HG03571 (cell line): ENCODE measurements around the gene CAMSAP1.

Source experiments
- ATAC-seq: cut with Tn5 transposase; IDR thresholded peaks from one replicate; pipeline ENCODE4 v1.9.1; 2021; ENCODE audit not compliant: unreplicated experiment

CAMSAP1 gene

DNA sequence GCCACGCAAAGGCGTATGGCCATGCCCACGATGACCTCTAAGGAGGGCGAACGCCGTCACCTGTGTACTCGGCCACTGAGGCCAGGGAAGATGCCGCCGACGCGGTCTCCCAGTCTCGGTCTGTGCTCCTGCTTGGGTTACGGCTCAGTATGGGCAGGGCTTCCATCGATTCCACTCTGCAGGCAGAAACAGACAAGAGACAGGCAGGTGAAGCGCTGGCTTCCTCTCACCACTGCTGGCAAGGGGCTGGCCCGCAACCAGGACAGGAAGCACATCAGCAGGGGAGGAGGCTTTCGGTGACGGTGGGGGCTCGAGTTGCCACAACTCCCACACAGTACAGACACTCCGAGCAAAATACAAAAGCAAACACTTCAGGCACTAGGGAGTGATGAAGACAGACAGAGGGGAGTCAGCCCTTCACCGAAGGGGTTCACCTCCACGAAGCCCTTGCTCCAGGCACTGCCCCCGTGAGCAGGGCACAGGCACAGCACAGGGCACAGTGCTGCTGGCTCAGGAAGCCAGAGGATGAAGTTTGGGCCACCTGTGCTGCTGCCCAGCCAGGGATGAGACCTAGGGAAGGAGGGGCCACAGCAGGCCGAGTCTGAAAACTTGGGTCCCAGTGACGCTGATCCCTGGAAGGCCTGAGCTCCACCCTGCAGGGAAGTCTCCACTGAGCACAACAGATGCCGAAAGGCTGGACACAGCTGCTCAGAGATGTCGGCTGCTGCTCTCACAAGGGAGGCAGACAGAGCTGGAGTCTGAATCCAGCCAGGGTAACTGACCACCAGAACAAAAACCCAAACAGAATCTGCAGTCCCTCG lies 91.3 kb downstream of the CAMSAP1 start:
- no peak for ATAC-seq

DNA sequence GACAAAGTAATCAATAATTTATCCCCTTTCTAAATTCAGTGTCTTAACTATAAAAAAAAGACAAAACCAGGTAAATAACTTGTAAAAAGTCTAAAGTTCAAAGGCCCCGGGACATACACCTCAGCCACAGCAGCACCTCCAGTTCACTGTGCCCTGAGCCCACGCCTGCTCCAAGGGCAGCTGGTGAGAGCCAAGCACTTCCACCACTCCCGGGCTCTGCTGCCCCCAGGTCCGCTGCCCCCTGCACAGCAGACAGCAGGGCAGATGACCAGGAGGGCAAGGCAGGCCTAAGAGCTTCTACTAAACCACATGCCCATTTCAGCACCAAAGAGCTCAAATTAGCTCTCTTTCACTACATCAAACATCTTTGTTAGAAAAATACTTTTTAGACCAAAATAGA lies 91.9 kb downstream of the CAMSAP1 start:
- no peak for ATAC-seq

DNA sequence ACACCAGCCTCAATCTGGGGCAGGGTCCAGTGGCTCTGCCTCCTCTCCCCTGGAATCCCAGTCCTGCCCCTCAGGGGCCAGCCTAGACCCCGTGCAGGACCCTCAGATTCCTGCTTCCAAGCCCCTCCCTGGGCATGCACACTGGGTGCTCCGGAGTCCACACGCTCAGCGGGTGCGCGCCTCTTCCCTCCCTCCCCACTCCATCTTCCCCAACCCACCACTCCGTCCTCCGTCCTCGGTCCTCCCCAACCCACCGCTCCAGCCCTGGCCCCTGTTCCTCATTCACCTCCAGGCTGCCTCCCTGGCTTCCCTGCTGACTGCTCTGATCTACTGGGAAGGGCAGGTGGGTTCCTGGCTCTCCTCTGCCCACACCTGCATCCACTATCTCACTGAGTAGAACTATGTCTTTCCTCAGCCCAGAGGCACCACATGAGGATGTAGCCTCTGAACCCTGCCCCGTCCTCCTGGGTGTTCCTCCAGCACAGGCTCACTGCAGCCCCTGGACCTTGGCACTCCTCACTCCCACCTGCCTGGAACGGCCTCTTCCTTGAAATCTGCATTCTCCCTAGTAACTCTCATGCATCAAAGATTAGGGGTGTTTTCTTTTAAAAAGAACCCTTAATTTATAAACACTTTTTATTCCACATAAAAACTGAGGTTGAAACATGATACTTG lies 92.8 kb downstream of the CAMSAP1 start:
- no peak for ATAC-seq

DNA sequence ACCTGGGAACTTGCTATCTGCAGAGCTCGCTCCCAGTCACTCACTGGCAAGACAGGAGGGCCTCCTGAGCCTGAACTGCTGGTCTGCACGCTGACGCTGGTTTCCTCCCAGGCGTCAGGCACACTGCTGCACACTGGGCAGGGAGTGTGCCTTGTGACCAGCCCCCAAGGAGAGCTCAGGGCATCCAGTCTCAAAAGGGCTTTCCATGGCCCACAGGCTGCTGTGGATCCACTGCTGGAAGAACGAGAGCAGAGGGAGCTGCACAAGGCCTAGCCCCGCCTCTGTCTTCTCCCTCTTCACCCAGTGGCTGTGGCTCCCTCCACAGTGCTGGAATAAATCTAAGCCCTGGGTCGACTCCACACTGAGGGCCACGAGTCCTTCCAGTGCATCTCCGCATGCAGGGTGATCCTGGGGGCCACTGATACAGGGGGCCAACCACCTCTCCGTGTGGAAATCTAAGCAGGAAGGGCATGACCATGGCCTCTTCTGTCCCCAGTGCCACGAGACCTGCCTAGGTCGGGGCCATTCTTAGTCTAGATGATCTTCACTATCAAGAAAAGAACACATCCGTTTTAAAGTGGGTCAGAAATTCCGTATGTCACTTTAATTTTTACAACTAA lies 93.6 kb downstream of the CAMSAP1 start:
- no peak for ATAC-seq

DNA sequence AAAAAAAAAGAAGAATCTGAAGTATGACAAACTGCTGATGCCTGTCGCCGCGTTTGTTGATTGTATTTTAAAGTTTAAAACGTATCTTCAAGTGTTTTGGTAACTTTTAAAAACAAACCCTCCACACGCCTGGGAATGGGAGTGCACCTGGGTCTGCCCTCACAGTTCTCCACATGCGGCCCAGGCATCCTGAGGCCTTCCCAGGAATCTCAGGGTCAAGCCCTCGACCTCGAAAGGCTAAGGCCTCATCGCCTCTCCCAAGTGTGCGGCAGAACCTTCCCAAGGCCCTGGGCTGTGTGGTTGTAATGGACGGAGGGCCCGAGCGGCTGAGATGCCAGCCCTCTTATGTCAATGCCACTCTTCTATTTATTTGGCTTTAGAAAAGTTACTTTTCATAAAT lies 94.4 kb downstream of the CAMSAP1 start:
- no peak for ATAC-seq

DNA sequence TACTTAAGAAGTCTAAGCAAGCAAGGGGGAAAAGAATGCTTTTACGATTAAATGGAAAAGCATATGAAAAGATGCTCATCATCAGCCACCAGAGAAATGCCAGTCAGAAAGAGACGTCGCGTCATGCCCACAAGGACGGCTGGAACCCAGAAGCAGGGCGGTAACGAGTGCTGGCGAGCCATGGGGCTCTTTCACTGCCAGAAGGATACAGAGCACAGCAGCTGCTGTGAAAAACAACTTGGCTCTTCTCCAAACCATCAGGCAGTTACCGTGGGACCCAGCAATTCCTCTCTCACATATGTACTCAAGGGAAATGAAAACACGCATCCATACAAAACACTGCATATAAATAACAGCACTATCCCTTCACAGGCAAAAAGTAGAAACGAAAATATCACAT lies 95.5 kb downstream of the CAMSAP1 start:
- ATAC-seq = no peak

DNA sequence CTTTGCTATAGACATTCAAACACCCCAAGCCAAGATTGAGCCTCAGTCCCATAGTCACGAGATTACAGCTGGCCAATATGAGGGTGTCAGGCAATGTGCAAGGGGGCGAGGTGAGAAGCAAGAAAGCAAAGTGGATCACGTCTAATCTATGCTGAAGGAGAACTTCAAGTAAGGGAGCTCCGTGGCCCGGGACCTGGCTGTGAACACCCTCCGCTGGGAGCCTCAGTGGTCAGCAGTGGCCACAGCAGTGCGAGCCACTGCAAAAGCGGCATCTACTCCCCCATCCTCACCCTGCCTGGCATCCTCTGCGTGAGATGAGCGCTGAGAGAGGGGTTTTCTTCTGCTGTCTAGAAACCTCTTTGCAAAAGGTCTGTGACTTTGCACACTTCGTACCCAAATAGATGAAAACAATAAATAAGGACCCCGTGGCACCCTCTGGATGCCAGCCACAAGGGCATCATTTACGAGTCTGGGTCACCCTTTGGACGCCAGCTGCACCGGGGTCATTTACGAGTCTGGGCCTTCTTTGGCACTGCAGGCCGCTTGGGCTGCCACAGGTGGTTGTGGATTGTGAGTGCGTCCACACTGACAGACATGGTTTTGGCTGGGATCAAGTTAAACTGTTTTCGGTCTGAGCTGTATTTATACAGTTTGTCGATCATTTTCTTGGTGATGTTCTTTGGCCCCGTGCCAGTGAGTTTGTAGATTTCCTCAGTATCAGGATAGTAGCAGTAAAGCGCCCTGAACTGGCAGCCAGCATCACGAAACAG lies 96.4 kb downstream of the CAMSAP1 start:
- no peak for ATAC-seq

DNA sequence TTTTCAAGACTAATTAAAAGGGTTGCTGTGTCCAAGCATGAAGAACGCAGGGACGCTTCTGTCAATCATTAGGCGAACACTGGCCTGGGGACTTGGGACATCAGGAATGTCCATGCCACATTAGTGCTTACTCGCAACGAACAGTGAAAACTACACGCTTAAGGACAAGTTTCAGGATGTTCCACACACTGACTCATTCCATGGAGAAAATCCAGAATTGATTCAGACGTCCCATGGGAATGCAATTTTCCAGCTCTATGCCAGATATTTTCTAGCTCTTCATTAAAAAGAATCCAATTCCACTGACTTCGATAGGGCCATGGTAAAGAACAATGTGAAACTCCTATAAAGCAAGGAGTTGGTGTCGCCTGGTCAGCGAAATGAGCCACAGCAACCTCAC lies 98.2 kb downstream of the CAMSAP1 start:
- no peak for ATAC-seq

DNA sequence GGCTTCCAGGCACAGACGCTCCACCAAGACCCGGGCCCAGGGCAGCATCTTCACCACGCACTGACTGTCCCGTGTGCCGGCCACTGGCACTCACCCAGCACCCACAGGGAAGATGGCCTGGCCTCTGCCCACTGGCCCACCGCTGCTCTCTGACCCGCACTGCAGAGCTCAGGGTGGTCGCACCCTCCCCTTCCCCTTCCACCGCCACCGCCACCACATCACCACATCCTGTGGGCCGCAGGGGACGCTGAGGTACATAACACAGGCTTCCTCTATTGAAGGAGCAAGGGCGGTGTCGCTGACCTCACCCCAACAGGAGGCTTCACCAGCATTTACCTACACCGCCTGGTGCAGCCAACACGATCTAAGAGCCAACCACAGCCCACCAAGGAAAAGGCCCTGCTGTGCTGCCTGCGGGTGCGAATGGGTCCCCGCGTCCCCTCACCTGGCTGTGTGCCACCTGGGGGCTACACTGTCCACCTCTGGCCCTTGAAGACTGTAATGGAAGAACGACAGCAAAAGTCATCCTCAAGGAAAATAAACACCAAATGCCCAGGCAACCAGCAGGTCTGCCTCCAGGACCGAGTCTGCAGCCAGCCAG lies 101.8 kb downstream of the CAMSAP1 start:
- no peak for ATAC-seq

DNA sequence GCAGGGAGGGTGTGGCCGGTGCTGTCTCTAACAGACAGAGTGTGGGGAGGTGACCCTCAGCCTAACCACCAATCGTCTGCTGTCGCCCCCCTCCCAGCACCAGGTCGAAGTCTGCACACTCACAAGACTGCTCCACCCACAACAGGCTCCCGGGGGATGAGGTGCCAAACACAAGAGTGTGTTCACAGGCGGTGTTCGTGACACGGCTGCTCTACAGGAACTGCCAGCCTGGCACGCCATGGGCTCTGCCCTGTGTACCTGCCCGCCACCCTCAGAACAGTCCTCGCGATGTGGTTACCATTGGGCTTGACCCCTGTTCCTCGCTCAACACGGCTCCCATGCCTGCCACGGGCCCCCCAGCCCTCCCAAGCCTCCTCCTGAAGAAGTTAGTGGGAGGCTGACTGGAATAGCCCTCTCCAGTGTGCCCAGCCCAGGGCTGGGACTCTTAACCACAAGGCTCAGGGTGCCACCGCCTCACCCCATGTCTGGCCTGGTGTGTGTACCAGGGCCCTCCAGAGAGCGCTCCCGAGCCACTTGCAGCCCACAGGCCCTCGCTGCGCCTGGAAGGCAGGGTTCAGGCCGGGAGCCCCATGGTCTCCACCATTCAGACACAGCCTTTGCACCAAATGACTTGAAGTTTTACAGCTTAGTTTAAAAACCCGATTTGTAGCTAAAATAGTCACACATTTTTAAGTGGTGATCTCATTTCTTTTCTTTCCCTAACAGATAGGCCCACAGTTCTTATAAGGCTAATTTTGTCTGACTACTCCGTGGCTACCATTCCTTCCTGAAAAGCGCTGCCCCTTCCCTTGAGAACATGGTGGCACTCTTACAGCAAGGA lies 102.5 kb downstream of the CAMSAP1 start:
- no peak for ATAC-seq

DNA sequence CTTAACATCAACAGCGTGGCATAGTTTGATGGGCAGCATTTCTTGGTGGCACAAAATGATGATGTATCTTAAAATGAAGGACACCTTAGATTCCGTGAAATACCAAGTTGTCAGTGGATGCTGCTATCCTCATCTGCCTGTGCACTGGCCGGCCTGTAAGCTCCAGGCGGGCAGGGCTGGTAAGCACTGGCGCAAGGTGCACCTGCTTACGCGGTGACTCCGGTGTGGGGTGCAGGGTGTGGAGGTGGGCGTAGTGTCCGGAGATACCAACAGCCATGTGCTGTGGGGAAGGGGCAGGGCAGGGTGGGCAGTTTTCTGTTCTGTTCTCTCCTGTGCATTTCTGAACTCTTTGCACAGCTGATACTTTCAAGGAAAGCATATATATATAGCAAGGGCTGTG lies 103.9 kb downstream of the CAMSAP1 start:
- no peak for ATAC-seq

DNA sequence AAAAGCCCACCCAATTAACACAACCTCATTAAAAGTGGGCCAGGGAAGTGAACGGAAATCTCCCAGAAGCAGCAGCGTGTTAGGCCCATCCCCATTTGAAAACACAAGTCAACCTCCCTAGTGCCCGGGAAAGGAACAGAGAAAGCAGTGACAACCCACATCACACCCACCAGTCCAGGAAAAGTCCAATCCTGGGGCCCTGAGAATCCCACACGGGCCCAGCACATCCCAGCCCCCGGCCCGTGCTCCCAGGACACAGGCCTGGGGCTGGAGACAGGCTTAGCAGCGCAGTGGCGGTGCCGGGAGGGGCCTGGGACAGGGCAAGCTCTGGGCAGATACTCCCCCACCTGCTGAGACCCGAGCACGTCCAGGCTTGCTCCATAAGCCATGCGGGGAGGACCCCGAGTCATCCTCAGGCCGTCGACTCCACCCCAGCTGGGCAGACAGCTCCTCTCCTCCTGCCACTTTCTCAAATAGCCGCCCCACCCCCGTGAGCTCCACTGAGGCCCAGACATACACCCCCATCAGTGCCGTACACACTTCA lies 104.4 kb downstream of the CAMSAP1 start:
- no peak for ATAC-seq

DNA sequence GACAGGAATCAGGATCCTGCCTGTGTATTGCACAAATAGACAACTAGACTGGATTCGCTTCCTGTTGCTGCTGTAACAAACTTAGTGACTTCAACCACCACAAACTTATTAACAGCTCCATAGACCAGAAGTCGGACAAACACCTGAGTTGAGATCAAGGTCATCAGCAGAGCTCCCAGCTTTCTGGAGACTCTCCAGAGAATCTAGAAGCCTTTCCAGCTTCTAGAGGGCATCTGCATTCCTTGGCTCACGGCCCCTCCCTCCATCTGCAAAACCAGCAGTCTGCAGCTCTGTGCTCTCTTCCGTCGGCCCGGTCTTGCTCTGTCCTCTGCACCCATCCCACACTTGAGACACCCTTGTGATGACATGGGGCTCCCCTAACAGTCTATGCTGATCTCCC lies 106.3 kb downstream of the CAMSAP1 start:
- no peak for ATAC-seq

DNA sequence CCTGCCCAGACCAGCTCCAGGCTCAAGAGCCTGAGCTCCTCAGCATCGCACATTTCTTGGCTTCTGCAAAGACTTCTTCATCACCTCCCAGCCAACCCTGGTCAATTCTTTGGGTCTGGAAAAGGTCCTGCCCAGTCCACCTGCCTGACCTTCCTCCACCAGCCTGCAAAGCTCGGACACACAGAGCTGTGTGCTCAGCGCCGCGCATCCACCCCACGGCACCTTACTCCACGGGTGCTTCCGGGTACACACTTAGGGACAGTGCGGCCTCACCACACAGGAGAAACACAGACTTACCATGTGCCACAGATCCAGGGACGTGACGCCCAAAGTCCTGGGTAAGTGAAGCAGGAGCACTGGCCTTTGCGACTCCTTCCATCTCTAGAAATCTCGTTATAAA lies 108.1 kb downstream of the CAMSAP1 start:
- no peak for ATAC-seq

DNA sequence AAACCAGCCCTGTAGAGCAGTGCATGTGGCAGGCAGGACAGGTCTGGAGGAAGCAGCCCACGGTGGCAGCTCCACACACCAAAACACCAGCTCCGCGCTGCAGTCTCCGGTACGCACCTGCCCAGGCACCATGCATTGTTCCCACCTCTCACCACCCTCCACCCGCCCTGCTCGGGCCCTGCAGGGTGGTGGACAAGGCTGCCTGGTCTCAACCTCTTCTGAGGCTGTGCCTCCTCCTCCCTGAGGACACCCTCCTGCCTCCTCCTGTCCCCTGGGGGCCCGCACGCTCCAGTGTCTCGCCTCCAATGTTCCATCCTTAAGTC lies 109.1 kb downstream of the CAMSAP1 start:
- ATAC-seq = no peak

DNA sequence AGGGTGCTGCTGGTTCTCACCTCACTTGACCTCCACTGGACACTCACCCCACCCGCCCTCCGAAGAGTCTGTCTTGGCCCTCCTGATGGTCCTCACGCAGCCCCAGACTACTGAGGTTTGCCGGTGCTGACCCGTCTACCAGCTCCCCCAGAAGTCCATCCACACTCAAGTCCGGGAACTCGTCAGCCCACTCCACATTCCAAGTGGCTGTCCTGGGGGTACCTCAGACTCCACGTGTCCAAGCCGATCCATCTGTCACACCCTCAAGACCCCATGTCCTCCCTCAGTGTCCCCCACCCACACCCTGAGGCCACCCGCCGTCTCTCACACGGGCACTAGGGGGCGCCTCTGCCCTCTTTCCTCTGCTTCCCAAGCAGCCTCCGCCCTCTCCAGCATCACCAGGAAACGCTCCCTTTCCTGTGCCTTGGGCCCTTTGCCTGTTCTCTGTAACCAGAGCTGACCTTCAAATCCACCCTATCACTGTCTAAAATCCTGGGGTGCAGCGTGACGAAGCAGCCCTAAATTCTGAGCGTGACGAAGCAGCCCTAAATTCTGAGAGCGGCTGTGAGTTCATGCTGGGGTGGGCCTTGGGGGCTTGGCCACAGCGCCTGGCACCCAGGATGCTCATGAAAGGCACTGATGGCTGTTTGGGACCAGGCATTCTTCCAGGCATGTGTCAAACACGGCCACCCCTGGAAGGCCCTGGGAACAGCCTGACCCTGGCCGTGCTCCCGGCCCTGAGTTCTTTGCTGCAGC lies 109.7 kb downstream of the CAMSAP1 start:
- no peak for ATAC-seq

DNA sequence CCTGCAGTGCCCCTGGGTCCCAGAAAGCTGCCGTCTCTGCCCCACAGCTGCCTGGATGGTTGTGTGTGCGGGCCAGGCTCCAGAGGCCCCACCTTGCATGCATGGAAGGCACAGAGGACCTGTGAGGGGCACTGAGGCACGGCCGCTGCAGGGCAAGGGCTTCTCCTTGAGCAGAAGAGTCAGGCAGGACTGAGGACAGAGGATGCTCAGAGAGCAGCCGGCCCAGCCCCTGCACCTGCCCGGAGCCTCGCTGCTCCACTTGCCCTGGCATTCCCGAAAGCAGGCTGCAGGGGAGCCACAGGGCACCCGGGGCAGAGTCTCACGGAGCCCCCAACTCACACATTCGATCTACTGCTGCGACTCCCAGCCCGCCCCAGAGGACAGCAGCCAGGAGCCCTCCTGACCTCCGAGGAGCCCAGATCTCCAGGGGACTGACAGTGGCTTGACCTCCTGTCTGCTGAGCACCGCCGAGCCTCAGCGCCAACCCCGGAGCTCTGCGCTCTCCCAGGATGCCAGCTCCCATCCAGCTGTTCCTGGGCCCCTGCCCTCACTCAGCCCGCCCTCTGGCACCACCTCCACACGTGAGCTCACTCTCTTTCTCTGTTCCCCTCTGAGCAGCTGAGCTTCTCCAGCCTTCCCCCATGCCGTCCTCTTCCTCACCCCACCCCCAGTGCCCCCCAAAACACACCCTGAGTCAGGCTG lies 110.4 kb downstream of the CAMSAP1 start:
- ATAC-seq = no peak

DNA sequence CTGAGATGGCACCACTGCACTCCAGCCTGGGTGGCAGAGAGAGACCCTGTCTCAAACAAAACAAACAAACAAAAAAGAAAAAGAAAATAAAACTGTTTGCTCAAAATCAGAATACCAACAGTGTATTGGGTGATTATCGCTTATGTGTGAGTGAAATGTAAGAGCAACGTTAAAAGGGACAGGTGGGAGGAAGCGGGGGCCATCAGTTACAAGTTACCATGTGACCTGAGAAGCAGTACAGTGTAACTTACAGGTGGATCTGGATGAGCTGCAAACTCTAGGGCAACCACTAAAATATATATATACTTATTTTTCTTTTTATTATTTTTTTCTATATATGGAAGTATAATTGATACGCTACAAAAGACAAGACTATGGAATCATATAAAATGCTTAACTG lies 112.0 kb downstream of the CAMSAP1 start:
- ATAC-seq = no peak
